ENCODE results near the gene PODN.

The PODN gene

GRCh38 chr1:53078333-53079101 lies 16.5 kb downstream of the PODN start:
- TF ChIP-seq CTCF (IDR thresholded peaks at IDR 0.05; ENCODE audit: low read depth, low read length), result no peak
- no peak overlapping the region for H3K4me3 ChIP-seq (ENCODE audit: low read depth, low read length)

DNA sequence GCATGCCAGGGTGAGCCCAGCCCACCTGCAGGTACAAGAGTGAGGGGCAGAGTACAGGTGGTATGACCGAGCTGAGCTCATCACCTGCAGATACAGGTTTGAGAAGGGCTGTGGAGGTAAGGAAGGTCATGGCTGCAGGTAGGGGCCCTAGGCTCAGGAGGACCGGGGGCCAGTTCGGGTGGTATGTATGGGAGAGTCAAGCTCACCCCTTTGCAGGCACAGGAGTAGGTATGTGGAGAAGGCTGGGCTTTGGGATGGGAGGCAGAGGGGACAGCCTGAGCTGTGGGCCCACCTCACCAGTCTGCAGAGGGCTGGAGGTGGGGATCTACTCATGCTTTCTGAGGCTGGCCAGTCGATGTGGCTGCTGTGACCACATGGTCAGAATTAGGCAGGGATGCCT lies 17.2 kb downstream of the PODN start:
- H3K4me3 ChIP-seq (ENCODE audit: low read depth, low read length), result no peak overlapping the region
- TF ChIP-seq CTCF (IDR thresholded peaks at IDR 0.05; ENCODE audit: low read depth, low read length), result no peak

- no peak overlapping the region for H3K4me3 ChIP-seq (ENCODE audit: low read depth, low read length)
- no peak for TF ChIP-seq CTCF (IDR thresholded peaks at IDR 0.05; ENCODE audit: low read depth, low read length)
Observed at GRCh38 chr1:53080041-53080440, 18.0 kb downstream of the PODN start.

DNA sequence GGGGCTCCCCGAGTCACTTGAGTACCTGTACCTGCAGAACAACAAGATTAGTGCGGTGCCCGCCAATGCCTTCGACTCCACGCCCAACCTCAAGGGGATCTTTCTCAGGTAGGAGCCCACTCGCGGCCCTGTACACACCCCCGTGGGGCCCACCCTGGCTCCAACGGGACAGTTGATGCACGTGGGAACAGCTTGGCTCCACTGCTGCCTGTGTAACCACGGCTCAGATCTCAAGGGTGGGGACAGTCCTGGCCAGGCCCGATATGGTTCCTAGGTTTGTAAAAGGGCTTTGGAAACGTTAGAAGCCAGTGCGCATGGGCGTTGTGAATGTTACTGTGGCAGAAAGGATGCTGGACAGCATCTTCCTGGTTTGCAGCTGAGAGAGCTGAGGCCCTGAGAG lies 18.8 kb downstream of the PODN start:
- no peak overlapping the region for H3K4me3 ChIP-seq (ENCODE audit: low read depth, low read length)
- TF ChIP-seq CTCF (IDR thresholded peaks at IDR 0.05; ENCODE audit: low read depth, low read length), result no peak

DNA sequence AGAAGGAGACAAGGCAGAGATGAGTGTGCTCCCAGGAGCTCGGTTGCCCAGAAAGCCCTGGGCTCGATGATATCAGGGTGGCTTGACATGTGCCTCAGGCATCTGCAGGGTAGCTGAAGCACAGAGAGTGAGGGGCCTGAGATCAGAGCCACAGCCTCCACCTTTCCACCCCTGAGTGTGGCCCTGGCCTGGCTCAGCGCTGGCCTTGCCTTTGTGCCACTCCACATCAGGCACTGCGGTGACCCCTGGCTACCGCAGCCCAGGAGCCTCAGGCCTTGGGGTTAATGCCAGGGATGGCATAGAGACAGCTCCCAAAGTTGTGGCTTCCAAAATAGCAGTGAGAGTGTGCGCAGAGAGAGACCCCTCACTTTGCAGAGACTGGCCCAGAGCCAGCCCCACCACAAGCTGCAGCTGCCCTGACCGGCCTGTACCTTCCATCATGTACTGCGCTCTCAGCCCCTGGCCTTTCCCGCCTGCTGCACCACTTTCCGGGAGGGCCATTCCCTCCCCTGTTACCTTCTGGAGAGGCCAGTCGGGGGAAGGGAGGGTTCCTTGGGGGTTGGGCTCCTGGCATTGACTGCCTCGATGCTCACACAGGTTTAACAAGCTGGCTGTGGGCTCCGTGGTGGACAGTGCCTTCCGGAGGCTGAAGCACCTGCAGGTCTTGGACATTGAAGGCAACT lies 19.5 kb downstream of the PODN start:
- TF ChIP-seq CTCF (IDR thresholded peaks at IDR 0.05; ENCODE audit: low read depth, low read length), result no peak
- H3K4me3 ChIP-seq (ENCODE audit: low read depth, low read length), result no peak overlapping the region

DNA sequence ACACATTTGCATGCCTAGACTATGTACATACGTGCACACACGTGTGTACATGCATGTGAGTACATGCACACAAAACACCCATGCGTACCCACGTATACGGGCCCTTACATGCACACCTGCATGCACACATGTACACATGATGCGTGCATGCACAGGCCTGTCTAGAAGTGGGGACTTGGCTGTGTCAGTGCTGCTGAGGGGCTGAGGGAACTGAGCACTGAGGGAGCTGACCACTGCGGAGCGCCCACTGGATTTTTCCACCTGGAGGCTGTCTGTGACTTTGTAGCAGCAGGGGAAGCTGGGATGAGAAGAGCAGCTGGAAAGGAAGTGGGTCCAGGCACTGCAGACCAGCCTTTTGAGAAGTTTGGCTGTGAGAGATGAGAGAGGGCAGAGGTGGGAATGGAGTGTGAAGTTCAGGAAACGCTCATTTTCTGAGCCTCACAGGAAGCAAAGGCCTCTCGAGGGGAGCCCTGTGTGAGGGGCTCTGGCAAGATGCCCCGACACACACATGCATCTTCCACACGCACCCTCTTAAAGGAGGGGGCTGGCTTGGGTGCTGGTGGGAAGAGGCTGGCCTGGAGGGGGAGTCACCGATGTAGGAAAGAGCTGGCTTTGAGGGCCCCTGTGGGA lies 20.9 kb downstream of the PODN start:
- no peak overlapping the region for H3K4me3 ChIP-seq (ENCODE audit: low read depth, low read length)
- TF ChIP-seq CTCF (IDR thresholded peaks at IDR 0.05; ENCODE audit: low read depth, low read length), result no peak

All from WI38 (cell line).